Measurements from ENCODE around the gene AKAP8.

DNA sequence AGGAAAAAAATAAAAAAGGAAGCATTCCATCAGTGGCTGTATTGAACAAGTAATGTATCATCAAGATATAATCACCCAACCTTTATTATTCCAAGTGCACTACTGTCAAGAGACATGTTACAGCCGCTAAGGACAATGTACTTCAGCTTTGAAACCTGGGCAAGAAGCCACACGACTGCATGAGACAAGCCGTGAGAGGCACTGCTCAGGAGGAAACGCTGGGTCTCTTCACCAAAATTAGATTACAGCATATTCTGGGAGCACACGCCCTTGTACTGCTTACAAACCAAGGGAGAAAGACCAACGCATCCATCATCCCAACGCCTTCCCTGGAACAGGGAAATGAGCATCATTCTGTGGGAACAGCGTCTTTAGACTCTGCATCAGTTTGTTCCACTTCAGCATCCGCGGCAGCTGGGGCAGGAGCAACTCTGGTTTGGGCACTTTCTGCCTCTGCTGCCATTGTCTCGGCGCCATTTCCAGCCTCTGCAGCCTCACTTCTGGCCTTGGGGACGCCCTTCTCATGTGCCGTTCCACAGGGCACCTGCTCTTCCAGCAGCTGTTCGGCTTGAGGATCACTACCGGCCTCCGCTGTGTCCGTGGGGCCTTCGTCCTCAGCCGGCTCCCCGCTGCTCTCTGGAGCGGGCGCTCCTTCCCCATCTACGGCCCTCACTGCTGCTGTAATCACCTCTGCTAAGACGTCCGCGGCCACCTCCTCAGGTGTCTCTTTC lies 24.9 kb downstream of the AKAP8 start:
- TF ChIP-seq, protein P1, sequence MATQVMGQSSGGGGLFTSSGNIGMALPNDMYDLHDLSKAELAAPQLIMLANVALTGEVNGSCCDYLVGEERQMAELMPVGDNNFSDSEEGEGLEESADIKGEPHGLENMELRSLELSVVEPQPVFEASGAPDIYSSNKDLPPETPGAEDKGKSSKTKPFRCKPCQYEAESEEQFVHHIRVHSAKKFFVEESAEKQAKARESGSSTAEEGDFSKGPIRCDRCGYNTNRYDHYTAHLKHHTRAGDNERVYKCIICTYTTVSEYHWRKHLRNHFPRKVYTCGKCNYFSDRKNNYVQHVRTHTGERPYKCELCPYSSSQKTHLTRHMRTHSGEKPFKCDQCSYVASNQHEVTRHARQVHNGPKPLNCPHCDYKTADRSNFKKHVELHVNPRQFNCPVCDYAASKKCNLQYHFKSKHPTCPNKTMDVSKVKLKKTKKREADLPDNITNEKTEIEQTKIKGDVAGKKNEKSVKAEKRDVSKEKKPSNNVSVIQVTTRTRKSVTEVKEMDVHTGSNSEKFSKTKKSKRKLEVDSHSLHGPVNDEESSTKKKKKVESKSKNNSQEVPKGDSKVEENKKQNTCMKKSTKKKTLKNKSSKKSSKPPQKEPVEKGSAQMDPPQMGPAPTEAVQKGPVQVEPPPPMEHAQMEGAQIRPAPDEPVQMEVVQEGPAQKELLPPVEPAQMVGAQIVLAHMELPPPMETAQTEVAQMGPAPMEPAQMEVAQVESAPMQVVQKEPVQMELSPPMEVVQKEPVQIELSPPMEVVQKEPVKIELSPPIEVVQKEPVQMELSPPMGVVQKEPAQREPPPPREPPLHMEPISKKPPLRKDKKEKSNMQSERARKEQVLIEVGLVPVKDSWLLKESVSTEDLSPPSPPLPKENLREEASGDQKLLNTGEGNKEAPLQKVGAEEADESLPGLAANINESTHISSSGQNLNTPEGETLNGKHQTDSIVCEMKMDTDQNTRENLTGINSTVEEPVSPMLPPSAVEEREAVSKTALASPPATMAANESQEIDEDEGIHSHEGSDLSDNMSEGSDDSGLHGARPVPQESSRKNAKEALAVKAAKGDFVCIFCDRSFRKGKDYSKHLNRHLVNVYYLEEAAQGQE (IDR thresholded peaks at IDR 0.05): no peak
- TF ChIP-seq TAF1 (conservative IDR thresholded peaks at IDR 0.05): no peak
- TF ChIP-seq, protein P2, sequence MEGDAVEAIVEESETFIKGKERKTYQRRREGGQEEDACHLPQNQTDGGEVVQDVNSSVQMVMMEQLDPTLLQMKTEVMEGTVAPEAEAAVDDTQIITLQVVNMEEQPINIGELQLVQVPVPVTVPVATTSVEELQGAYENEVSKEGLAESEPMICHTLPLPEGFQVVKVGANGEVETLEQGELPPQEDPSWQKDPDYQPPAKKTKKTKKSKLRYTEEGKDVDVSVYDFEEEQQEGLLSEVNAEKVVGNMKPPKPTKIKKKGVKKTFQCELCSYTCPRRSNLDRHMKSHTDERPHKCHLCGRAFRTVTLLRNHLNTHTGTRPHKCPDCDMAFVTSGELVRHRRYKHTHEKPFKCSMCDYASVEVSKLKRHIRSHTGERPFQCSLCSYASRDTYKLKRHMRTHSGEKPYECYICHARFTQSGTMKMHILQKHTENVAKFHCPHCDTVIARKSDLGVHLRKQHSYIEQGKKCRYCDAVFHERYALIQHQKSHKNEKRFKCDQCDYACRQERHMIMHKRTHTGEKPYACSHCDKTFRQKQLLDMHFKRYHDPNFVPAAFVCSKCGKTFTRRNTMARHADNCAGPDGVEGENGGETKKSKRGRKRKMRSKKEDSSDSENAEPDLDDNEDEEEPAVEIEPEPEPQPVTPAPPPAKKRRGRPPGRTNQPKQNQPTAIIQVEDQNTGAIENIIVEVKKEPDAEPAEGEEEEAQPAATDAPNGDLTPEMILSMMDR (IDR thresholded peaks at IDR 0.05; ENCODE audit: low read depth, low read length, missing input control): no peak
- TF ChIP-seq GABPA (IDR thresholded peaks at IDR 0.05 in 1 of 2, conservative IDR thresholded peaks at IDR 0.05 in 1 of 2): no peak
- TF ChIP-seq, protein P3, sequence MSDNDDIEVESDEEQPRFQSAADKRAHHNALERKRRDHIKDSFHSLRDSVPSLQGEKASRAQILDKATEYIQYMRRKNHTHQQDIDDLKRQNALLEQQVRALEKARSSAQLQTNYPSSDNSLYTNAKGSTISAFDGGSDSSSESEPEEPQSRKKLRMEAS (IDR thresholded peaks at IDR 0.05): no peak
- no peak for TF ChIP-seq EGR1 (IDR thresholded peaks at IDR 0.05; ENCODE audit: low read depth in 2 of 2)
- no peak for TF ChIP-seq YY1 (IDR thresholded peaks at IDR 0.05)
- TF ChIP-seq RAD21 (IDR thresholded peaks at IDR 0.05): no peak
- TF ChIP-seq, protein P4, sequence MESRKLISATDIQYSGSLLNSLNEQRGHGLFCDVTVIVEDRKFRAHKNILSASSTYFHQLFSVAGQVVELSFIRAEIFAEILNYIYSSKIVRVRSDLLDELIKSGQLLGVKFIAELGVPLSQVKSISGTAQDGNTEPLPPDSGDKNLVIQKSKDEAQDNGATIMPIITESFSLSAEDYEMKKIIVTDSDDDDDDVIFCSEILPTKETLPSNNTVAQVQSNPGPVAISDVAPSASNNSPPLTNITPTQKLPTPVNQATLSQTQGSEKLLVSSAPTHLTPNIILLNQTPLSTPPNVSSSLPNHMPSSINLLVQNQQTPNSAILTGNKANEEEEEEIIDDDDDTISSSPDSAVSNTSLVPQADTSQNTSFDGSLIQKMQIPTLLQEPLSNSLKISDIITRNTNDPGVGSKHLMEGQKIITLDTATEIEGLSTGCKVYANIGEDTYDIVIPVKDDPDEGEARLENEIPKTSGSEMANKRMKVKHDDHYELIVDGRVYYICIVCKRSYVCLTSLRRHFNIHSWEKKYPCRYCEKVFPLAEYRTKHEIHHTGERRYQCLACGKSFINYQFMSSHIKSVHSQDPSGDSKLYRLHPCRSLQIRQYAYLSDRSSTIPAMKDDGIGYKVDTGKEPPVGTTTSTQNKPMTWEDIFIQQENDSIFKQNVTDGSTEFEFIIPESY (IDR thresholded peaks at IDR 0.05): no peak
- TF ChIP-seq SP1 (IDR thresholded peaks at IDR 0.05): no peak
- TF ChIP-seq, protein P5, sequence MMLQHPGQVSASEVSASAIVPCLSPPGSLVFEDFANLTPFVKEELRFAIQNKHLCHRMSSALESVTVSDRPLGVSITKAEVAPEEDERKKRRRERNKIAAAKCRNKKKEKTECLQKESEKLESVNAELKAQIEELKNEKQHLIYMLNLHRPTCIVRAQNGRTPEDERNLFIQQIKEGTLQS (IDR thresholded peaks at IDR 0.05): no peak
- TF ChIP-seq FOXA2 (IDR thresholded peaks at IDR 0.05): no peak
- TF ChIP-seq HNF4G (IDR thresholded peaks at IDR 0.05): no peak

Data from liver (tissue), 3 donors.